HEK293T (cell line): Measurements from ENCODE around the gene PPM1H.

Source experiments
- FOXK2 ChIP-seq: fragments of 450-650 bp; IDR thresholded peaks from 2 replicates; pipeline ENCODE4 v1.6.1; 2016; ENCODE audit warnings: mild to moderate bottlenecking
- HDGF ChIP-seq: fragments of 450-650 bp; IDR thresholded peaks from 2 replicates; pipeline ENCODE4 v1.6.1; 2017; ENCODE audit warnings: antibody characterized with exemption, borderline replicate concordance
- SP1 ChIP-seq: fragments of 450-650 bp; IDR thresholded peaks from 2 replicates; pipeline ENCODE4 v1.6.1; 2017

DNA sequence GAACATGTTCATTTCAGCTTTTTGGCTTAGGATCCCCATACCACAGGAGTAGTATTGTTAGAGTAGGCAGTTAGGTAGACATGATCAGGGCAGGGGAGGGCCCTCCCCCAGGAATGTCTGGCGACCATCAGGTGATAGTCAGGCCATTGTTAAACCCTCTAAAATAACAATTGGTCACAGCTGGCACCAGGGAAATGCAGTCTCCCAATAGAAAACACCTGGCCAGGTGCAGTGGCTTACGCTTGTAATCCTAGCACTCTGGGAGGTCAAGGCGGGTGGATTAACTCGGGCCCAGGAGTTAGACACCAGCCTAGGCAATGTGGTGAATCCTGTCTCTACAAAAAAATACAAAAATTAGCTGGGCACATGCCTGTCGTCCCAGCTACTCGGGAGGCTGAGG is 281.2 kb downstream of the PPM1H start:
- no peak for TF ChIP-seq SP1
- no peak for TF ChIP-seq HDGF
- no peak for TF ChIP-seq FOXK2
